Mesothelial cell of epicardium (in vitro differentiated cells): Measurements from ENCODE around the gene DDX1. TPM values are rescaled to one million over a fixed set of nuclear protein-coding genes. Genes with fewer than 3 reads are reported as not detected.

ENCODE experiments used
- DNase-seq, 2 experiments: peaks; one replicate each; pipeline ENCODE4 v3.0.0; 2021; ENCODE audit warnings: low spot score in 2 of 2; ENCODE audit not compliant: unreplicated experiment in 2 of 2
- H3K27ac Mint-ChIP-seq: 2 replicates; pipeline ENCODE4 v1.8.0; 2021; ENCODE audit warnings: mixed read lengths
- H3K27me3 Mint-ChIP-seq: 2 replicates; pipeline ENCODE4 v1.8.0; 2021; ENCODE audit warnings: low read depth, mixed read lengths
- H3K36me3 Mint-ChIP-seq: 2 replicates; pipeline ENCODE4 v1.8.0; 2021; ENCODE audit warnings: mixed read lengths
- H3K4me1 Mint-ChIP-seq: 2 replicates; pipeline ENCODE4 v1.8.0; 2021; ENCODE audit warnings: mixed read lengths
- H3K4me3 Mint-ChIP-seq: 2 replicates; pipeline ENCODE4 v1.8.0; 2021; ENCODE audit warnings: mild to moderate bottlenecking, moderate library complexity, mixed read lengths
- H3K9me3 Mint-ChIP-seq: 2 replicates; pipeline ENCODE4 v1.8.0; 2021; ENCODE audit warnings: mixed read lengths
- total RNA-seq: library from RNA; stranded (reverse); gene quantifications from 3 replicates; pipeline ENCODE4 v1.2.1, GENCODE V29; 2021
- TF ChIP-seq, protein P1 (sequence below): fragments of 200-600 bp; sonication (generic); IDR thresholded peaks from one replicate; pipeline ENCODE4 v1.5.0; 2021; ENCODE audit warnings: antibody characterized with exemption; ENCODE audit not compliant: unreplicated experiment

DDX1 gene
- total RNA-seq, 1 donor from 2014 or later: 88.9 TPM

DNA sequence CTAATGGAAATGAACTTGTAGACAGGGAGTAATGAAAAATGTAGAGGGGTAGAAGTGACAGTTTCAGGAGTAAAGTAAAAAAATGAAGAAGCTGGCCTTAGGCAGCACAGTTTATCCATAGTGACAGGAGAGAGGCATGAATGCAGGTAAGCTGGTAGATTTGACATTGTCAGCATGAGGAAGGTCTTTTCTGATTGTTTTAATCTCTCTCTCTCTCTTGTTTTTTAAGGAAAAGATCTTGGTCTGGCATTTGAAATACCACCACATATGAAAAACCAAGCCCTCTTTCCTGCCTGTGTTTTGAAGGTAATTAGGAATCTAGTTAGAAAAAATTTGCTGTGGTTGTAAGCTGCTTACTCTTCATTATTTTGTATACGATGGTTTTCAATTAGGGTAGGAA is 14.1 kb downstream of the DDX1 start:
- H3K27ac Mint-ChIP-seq: no peak overlapping the region
- peaks cover 3% of the 10 kb centered on the region for H3K9me3 Mint-ChIP-seq
- TF ChIP-seq, protein P1, sequence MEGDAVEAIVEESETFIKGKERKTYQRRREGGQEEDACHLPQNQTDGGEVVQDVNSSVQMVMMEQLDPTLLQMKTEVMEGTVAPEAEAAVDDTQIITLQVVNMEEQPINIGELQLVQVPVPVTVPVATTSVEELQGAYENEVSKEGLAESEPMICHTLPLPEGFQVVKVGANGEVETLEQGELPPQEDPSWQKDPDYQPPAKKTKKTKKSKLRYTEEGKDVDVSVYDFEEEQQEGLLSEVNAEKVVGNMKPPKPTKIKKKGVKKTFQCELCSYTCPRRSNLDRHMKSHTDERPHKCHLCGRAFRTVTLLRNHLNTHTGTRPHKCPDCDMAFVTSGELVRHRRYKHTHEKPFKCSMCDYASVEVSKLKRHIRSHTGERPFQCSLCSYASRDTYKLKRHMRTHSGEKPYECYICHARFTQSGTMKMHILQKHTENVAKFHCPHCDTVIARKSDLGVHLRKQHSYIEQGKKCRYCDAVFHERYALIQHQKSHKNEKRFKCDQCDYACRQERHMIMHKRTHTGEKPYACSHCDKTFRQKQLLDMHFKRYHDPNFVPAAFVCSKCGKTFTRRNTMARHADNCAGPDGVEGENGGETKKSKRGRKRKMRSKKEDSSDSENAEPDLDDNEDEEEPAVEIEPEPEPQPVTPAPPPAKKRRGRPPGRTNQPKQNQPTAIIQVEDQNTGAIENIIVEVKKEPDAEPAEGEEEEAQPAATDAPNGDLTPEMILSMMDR: no peak
- no peaks in the 10 kb centered on the region for H3K27me3 Mint-ChIP-seq
- no peak overlapping the region for H3K4me3 Mint-ChIP-seq
- H3K36me3 Mint-ChIP-seq: peaks cover 65% of the 10 kb centered on the region
- no peaks in the 10 kb centered on the region for H3K4me1 Mint-ChIP-seq
- DNase-seq: no peak

DNA sequence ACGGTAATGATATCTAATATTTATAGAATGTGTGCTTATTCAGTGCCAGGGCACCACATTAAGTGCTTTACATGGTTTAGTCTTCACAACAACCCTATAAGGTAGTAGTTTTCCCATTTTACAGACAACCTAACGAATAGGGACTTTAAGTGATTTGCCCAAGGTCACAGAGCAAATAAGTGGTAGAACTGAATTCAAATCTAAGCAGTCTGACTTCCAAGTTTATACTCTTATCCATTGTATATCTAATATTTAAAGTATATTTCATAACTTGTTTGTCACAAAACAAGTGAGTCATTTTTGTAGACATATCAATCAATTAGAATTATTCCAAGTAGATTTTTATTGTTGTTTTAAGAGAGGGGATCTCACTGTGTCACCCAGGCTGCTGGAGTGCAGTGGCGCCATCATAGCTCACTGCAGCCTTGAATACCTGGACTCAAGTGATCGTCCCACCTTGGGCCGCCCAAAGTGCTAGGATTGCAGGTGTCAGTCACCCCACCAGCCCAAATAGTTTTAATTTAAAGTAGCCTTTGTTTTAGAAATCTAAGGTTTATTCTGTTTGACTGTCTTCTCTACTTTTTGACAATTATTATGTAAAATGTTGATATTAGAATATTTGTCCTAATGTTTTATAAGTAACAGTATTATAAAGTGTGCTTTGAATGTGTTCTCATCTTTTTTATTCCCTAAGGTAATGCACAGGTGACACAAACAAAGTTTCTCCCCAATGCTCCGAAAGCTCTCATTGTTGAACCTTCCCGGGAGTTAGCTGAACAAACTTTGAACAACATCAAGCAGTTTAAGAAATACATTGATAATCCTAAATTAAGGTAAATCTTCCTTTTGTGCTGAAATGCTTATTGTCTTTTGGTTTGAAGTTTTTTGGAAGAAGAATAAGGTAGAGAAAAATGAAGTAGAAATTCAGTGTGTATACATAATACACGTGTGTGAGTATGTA is 15.1 kb downstream of the DDX1 start:
- H3K4me3 Mint-ChIP-seq: no peak overlapping the region
- DNase-seq: no peak
- H3K27ac Mint-ChIP-seq: no peak overlapping the region
- no peaks in the 10 kb centered on the region for H3K27me3 Mint-ChIP-seq
- no peaks in the 10 kb centered on the region for H3K4me1 Mint-ChIP-seq
- H3K36me3 Mint-ChIP-seq: peaks cover 58% of the 10 kb centered on the region
- TF ChIP-seq, protein P1: no peak
- peaks cover 3% of the 10 kb centered on the region for H3K9me3 Mint-ChIP-seq

DNA sequence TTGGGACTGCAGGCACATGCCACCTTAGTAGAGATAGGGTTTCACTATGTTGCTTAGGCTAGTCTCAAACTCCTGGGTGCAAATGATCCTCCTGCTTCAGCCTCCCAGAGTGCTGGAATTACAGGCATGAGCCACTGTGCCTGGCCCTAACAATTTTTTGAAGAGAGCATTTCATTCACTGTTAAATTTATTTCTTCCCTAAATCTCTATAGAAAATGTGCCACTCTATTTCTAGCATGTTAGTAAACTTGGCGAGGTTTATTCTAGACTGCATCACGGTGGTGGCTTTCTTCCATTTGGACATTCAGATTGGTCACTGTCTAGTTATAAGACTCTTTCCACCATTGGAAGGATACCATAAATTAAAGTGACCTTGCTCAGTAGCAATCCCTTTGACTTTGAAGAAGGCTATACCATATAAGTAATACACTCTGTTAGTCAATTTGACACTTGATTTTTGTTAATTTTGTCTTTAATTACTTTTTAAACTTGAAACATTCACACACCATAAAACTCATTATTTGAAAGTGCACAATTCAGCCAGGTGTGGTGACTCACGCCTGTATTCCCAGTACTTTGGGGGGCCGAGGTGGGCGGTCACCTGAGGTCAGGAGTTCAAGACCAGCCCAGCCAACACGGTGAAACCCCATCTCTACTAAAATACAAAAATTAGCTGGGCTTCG is 16.2 kb downstream of the DDX1 start:
- Mint-ChIP-seq H3K4me1 (no peaks in the 10 kb centered on the region), H3K4me3 (no peak overlapping the region), H3K9me3 (peaks cover 3% of the 10 kb centered on the region), H3K36me3 (peaks cover 49% of the 10 kb centered on the region), H3K27me3 (no peaks in the 10 kb centered on the region), H3K27ac (no peak overlapping the region)
- DNase-seq: no peak
- TF ChIP-seq, protein P1: no peak

DNA sequence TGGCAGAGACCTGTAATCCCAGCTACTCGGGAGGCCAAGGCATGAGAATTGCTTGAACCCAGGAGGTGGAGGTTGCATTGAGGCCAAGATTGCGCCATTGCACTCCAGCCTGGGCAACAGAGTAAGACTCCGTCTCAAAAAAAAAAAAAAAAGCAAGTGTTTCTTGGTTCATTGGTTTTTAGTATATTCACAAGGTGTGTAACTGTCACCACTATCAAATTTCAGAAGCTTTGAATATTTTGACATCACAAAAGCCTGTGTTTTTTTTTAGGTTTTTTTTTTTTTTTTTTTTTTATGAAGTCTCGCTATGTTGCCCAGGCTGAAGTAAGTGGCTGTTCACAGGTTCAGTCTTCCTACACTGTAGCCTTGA is 16.7 kb downstream of the DDX1 start:
- Mint-ChIP-seq H3K36me3 (peaks cover 49% of the 10 kb centered on the region), H3K27me3 (no peaks in the 10 kb centered on the region), H3K9me3 (peaks cover 3% of the 10 kb centered on the region), H3K4me3 (no peak overlapping the region), H3K4me1 (no peaks in the 10 kb centered on the region), H3K27ac (no peak overlapping the region)
- DNase-seq: no peak
- TF ChIP-seq, protein P1: no peak

DNA sequence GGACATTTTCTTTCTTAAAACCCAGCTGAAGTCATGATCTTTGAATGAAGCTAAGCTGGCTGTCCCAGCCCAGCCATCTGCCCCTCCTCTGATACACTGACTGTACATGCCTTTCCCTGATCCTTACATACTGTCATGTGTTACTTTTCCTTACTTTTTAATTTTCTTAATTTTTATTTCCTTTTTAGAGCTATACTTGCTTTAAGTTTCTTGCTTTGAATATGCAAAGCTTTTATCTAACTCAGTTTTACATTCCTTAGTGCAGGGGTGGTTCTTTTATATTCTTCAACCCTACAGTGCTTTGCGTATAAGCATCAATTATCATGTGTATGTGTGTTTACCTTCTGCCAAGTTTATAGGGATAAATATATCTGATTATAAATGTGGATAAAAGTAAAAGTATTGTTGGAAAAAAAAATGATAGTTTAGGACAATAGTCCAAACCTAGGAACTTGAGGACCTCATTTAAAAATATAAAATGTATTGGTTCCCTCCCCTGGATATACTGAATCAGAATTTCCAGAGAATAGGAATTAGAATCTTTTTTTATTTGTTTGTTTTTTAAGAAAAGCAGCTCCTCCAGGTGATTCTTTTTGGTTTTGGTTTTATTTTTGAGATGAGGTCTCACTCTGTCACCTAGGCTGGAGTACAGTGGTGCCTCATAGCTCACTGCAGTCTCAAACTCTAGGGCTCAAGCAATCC is 17.8 kb downstream of the DDX1 start:
- no peak for DNase-seq
- no peaks in the 10 kb centered on the region for H3K27me3 Mint-ChIP-seq
- H3K9me3 Mint-ChIP-seq: peaks cover 3% of the 10 kb centered on the region
- H3K27ac Mint-ChIP-seq: no peak overlapping the region
- H3K4me3 Mint-ChIP-seq: no peak overlapping the region
- TF ChIP-seq, protein P1: no peak
- H3K4me1 Mint-ChIP-seq: no peaks in the 10 kb centered on the region
- peaks cover 52% of the 10 kb centered on the region for H3K36me3 Mint-ChIP-seq
